Transverse colon (tissue), 3 donors: ENCODE data around the gene RALGAPA2.

Source experiments
- EP300 ChIP-seq: sonication (generic); formaldehyde crosslinking; IDR thresholded peaks from one replicate; pipeline ENCODE4 v1.6.1; 2017; ENCODE audit warnings: antibody characterized with exemption, low read depth
- TF ChIP-seq, protein P1 (sequence below), 5 experiments: fragments of 200-600 bp in 3 of 5; fragments of 450-650 bp in 2 of 5; sonication (generic) in 3 of 5; IDR thresholded peaks; 1 replicate in 2 of 5; 2 replicates in 3 of 5; pipeline ENCODE4 v1.5.1; 2016 to 2017; ENCODE audit warnings: antibody characterized with exemption in 5 of 5, inconsistent platforms in 3 of 5, mild to moderate bottlenecking in 2 of 5, moderate library complexity in 1 of 5

DNA sequence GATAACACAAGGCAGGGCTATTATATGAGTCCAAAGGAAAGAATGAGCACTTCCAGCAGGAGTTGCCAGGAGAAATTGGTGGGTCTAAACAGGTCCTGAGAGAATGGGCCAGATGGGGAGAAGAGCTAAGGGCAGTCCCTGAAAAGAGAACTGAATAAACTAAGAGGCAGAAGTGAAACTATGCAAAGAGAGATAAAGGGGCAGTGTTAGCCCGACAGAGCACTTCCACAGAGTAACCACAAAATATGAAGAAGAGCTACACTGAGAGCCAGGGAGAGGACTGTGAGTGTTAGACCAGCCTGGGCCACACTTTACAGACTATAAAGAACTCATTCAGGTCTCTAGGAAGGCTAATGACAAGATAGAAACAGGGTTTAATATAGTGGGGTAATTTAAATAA is 43.8 kb downstream of the RALGAPA2 start:
- TF ChIP-seq, protein P1, sequence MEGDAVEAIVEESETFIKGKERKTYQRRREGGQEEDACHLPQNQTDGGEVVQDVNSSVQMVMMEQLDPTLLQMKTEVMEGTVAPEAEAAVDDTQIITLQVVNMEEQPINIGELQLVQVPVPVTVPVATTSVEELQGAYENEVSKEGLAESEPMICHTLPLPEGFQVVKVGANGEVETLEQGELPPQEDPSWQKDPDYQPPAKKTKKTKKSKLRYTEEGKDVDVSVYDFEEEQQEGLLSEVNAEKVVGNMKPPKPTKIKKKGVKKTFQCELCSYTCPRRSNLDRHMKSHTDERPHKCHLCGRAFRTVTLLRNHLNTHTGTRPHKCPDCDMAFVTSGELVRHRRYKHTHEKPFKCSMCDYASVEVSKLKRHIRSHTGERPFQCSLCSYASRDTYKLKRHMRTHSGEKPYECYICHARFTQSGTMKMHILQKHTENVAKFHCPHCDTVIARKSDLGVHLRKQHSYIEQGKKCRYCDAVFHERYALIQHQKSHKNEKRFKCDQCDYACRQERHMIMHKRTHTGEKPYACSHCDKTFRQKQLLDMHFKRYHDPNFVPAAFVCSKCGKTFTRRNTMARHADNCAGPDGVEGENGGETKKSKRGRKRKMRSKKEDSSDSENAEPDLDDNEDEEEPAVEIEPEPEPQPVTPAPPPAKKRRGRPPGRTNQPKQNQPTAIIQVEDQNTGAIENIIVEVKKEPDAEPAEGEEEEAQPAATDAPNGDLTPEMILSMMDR (IDR thresholded peaks at IDR 0.05), result no peak
- TF ChIP-seq EP300, result no peak
